NOMO-1 (cell line): ENCODE data around the gene MBNL2.
A peak's percentile ranks its signal among the peaks of the same experiment; 100 is the strongest.
"Not testable (repeated sequence)": the region's sequence is repeated elsewhere in the genome, so short reads cannot be mapped to it uniquely, and the experiment has no call there.

Source experiments
- DNase-seq, 2 experiments: peaks; one replicate each; lab custom pipeline; 2025; ENCODE audit not compliant: unreplicated experiment in 2 of 2; lab: John Stamatoyannopoulos, UW

MBNL2 gene

DNA sequence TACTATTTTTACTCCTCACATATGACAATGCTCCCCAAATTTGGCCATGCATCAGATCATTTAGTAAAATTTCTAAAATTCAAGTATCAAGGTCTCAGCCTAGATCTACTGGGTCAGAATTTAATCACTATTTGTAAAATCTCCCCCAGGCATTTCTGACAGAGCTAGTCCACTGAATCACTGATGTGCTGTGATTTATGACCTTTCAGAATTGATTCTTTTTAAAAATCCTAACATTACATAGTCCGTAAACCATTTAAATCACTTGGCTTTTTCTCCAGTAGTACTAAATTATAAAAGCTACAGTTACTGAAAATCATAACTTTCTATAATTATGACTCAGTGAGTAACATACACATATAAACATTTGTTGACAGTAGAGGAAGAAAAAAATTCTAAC is 119.0 kb downstream of the MBNL2 start:
- no peak for DNase-seq

- no peak for DNase-seq
Observed at GRCh38 chr13:97342136-97342535, 120.0 kb downstream of the MBNL2 start.

- no peak for DNase-seq
Observed at GRCh38 chr13:97342936-97343335, 120.8 kb downstream of the MBNL2 start.

DNA sequence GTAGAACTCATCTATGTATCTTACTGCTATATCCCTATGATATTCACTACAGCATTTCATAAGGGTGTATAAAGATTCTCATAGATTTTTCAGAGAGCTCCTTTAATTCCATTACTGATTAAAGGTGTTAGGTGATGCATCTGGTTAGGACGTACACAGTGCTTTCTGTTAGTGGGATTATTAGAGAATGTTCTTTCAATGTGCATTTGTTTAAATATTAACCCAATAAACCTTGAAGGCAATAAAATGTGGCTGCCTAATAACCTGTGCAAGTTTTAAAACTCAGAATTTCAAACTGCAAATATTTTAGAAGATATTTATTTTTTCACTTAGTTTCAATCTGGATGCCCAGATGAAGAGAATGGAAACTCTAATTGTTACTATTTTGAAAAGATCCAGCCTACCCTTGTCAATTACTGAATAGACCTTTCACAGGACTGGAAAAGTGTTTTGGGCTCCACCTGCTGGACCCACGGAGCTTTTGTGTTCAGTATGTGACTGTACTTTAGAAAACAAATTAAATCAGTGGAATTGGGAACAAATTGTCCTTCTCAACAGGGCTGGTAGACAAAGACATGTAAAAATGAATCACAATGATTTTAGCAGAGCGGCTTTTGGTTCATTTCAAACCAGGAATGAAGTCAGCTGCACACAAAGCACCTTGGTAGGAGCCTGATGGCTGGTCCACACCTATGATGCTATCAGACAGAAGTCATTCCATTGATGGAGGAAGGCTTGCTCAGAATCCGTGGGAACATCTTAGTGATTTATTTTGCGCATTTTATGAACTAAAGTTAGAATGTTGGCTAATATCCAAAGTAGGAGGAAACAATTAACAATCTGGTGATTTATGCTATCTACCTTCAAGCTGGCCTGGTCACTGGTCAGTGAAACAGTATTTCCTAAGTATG is 122.4 kb downstream of the MBNL2 start:
- DNase-seq = peak in 1 of 2 experiments; percentile 28

- no peak for DNase-seq
Observed at GRCh38 chr13:97346097-97346496, 124.0 kb downstream of the MBNL2 start.

GRCh38 chr13:97346561-97347254 is 124.6 kb downstream of the MBNL2 start:
- DNase-seq = no peak

DNA sequence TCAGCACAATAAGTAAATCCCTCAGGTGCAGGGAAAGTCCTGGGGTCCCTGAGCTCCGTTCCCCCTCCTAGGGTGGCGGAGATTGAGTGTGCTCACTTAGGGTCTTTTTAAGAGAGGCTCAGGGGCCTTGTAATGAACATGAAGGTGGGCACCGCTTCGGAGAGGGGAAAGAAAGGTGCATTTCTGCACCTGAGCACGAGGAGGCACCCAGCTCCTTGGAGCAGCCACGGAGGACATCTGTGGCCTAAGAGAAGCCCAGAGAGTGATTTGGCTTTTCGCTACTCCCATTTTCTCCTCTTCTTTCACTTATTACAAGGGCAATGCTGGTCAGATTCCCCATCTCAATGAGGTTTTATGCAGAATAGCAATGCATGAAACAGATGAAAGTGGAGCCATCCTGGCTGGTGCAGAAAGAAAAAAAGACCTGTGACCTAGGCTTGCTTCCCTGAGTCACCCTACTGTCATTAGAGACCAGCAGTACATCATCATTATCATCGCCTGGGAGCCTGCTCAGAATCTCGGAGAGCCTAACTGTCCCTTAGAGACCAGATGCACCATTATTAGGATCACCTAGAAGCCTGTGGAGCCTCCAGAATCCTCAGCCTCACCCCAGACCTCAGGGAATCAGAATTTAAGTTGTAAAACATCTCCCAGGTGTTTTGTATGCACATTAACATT is 125.3 kb downstream of the MBNL2 start:
- DNase-seq = no peak

DNA sequence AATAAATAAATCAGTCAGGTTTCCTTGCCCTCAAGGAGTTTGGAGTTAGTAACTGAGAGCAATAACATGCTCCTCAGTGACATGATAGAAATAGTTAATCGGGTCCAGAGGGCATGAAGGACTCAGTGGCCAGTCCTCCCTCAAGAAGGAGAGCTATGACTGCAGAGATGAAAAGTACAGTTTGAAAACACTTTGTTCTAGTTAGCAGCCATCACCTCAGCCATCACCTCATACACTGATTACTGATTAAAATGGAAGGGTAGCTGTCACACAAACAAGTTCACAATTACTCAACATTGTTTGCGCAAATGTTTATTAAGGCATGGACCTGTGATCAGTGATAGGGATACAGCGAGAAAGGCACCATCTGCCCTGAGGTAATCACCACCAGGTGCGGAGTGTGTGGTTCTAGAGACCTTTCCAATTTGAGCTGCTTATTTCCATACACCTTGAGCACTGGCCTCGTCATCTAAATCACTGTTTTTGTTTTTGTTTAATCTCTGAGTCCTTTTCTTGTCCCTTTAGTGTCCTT is 126.5 kb downstream of the MBNL2 start:
- no peak for DNase-seq

DNA sequence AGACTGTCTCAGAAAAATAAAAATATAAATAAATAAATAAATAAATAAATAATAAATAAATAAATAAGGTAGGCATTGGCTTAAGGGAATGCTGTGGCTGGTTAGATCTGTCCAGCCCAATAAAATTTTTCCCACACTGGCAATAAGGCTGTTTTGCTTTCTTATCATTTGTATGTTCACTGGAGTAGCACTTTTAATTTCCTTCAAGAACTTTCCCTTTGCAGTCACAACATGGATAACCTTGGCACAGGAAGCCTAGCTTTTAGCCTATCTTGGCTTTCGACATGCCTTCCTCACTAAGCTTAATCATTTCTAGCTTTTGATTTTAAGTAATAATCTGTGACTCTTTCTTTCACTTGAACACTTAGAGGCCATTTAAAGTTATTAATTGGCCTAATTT is 129.9 kb downstream of the MBNL2 start:
- not testable (repeated sequence) for DNase-seq

GRCh38 chr13:97352815-97353214 is 130.7 kb downstream of the MBNL2 start:
- no peak for DNase-seq

DNA sequence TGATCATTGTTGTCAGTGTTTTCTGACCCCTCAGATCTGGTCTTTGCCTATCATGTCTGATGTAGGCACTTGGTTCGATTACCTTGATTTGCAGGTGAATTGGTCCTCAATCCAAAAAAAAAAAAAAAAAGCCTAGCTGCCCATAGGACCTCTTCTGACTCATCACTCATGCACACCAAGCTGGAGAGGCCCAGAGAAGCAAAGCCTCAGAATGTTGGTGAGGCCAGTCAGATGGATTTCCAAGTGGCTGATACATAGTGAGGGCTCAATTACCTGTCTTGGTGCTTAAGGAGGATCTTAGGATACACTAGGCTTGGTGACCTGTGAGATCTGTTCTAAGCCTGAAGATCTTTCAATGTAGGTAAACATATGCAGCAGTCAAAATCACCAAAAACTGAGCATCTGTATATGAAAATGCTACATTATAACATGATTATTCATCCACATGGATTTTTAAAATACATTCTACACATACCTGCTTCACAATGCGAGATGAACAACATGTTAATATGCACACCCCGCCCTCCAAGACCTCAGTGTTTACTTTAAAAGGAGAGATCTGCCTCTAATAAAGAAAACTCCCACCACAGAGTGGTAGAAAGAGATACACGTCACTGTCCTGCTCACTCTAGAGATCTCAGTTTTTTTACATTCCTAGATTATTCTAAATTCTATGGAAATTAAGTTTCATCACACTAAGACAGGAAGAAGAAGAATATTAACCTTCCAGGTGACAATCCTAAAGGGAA is 132.0 kb downstream of the MBNL2 start:
- no peak for DNase-seq

GRCh38 chr13:97354808-97355207 is 132.7 kb downstream of the MBNL2 start:
- no peak for DNase-seq

GRCh38 chr13:97356592-97356991 is 134.5 kb downstream of the MBNL2 start:
- no peak for DNase-seq

GRCh38 chr13:97359181-97360057 is 137.3 kb downstream of the MBNL2 start:
- DNase-seq = peak; percentile 25 to 61

DNA sequence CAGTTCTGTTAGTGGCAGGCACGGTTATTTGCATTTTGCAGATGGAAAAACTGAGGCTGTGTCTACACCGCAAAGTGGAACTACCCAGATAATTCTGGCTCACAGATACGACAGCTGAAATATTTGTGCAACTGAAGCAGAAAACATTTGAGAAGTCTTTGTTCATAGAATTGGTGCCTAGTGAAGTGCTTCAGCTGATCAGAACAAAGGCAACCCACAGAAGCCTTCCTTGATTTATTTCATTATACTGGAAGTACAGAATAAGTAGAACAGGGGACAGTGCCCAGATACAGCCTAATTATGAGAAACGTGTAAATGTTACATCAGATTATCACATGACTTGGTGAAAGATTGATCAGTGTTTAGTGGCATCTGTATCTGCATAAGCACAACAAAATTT is 138.5 kb downstream of the MBNL2 start:
- no peak for DNase-seq

- DNase-seq = no peak
Observed at GRCh38 chr13:97364031-97364430, 141.9 kb downstream of the MBNL2 start.

GRCh38 chr13:97364827-97365226 is 142.7 kb downstream of the MBNL2 start:
- no peak for DNase-seq

- DNase-seq = no peak
Observed at GRCh38 chr13:97366172-97366688, 144.1 kb downstream of the MBNL2 start.
